GM23338 (cell line): ENCODE data around the gene SMIM26.

Experiments
- CREB1 ChIP-seq: fragments of 250-450 bp; sonication (Bioruptor Pico); IDR thresholded peaks from 2 replicates; pipeline ENCODE4 v1.5.0; 2020; ENCODE audit warnings: low read depth, mild to moderate bottlenecking, moderate library complexity
- EZH2 ChIP-seq: fragments of 200-600 bp; sonication (generic); IDR thresholded peaks from one replicate; pipeline ENCODE4 v1.8.0; 2017; ENCODE audit warnings: antibody characterized with exemption, mild to moderate bottlenecking, low read depth; ENCODE audit not compliant: unreplicated experiment
- EZH2phosphoT487 ChIP-seq: fragments of 200-600 bp; sonication (generic); IDR thresholded peaks from one replicate; pipeline ENCODE4 v1.8.1; 2018; ENCODE audit warnings: antibody characterized with exemption; ENCODE audit not compliant: unreplicated experiment
- JUNB ChIP-seq: IDR thresholded peaks from one replicate; pipeline ENCODE4 v1.6.1; 2016; ENCODE audit warnings: antibody characterized with exemption; ENCODE audit not compliant: unreplicated experiment
- POLR2AphosphoS5 ChIP-seq: IDR thresholded peaks from 2 replicates; pipeline ENCODE4 v1.6.1; 2016; ENCODE audit warnings: antibody characterized with exemption, low read depth
- STAT1 ChIP-seq: IDR thresholded peaks from one replicate; pipeline ENCODE4 v1.6.1; 2016; ENCODE audit warnings: antibody characterized with exemption; ENCODE audit not compliant: unreplicated experiment
- ZNF331 ChIP-seq: fragments of 250-450 bp; sonication (Bioruptor Pico); IDR thresholded peaks from 2 replicates; pipeline ENCODE4 v1.5.0; 2020; ENCODE audit warnings: low read depth, mild to moderate bottlenecking, moderate library complexity
- TF ChIP-seq, protein P1 (sequence below), 2 experiments: fragments of 200-600 bp in 1 of 2; sonication (generic) in 1 of 2; conservative IDR thresholded peaks; 2 replicates each; pipeline versions ENCODE4 v1.5.1 to v1.6.1; 2016 to 2017; ENCODE audit warnings: antibody characterized with exemption in 2 of 2, low read depth in 2 of 2, mild to moderate bottlenecking in 2 of 2, moderate library complexity in 1 of 2
- TF ChIP-seq, protein P2 (sequence below): IDR thresholded peaks from one replicate; pipeline ENCODE4 v1.6.1; 2018; ENCODE audit warnings: antibody characterized with exemption; ENCODE audit not compliant: unreplicated experiment

DNA sequence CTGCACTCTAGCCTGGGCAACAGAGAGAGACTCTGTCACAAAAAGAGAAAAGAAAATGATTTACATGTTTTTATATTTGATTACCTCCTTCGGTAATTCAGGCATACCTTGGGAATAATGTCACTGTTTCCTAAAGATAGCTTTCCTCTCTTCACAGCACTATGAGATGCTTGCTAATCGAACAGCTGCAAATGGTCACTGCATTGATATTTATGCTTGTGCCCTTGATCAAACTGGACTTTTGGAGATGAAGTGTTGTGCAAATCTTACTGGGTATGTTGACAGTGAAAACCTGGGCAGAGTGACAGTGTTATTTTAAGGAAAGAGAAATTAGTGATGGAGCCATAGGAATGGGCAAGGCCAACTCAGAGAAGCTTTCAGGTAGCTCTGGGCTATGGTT lies 39.9 kb upstream of the SMIM26 start:
- TF ChIP-seq, protein P1, sequence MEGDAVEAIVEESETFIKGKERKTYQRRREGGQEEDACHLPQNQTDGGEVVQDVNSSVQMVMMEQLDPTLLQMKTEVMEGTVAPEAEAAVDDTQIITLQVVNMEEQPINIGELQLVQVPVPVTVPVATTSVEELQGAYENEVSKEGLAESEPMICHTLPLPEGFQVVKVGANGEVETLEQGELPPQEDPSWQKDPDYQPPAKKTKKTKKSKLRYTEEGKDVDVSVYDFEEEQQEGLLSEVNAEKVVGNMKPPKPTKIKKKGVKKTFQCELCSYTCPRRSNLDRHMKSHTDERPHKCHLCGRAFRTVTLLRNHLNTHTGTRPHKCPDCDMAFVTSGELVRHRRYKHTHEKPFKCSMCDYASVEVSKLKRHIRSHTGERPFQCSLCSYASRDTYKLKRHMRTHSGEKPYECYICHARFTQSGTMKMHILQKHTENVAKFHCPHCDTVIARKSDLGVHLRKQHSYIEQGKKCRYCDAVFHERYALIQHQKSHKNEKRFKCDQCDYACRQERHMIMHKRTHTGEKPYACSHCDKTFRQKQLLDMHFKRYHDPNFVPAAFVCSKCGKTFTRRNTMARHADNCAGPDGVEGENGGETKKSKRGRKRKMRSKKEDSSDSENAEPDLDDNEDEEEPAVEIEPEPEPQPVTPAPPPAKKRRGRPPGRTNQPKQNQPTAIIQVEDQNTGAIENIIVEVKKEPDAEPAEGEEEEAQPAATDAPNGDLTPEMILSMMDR (conservative IDR thresholded peaks at IDR 0.05; ENCODE audit: low read depth in 2 of 2) = no peak
- no peak for TF ChIP-seq POLR2AphosphoS5
- TF ChIP-seq EZH2 = no peak
- no peak for TF ChIP-seq ZNF331
- TF ChIP-seq EZH2phosphoT487 = no peak
- TF ChIP-seq, protein P2, sequence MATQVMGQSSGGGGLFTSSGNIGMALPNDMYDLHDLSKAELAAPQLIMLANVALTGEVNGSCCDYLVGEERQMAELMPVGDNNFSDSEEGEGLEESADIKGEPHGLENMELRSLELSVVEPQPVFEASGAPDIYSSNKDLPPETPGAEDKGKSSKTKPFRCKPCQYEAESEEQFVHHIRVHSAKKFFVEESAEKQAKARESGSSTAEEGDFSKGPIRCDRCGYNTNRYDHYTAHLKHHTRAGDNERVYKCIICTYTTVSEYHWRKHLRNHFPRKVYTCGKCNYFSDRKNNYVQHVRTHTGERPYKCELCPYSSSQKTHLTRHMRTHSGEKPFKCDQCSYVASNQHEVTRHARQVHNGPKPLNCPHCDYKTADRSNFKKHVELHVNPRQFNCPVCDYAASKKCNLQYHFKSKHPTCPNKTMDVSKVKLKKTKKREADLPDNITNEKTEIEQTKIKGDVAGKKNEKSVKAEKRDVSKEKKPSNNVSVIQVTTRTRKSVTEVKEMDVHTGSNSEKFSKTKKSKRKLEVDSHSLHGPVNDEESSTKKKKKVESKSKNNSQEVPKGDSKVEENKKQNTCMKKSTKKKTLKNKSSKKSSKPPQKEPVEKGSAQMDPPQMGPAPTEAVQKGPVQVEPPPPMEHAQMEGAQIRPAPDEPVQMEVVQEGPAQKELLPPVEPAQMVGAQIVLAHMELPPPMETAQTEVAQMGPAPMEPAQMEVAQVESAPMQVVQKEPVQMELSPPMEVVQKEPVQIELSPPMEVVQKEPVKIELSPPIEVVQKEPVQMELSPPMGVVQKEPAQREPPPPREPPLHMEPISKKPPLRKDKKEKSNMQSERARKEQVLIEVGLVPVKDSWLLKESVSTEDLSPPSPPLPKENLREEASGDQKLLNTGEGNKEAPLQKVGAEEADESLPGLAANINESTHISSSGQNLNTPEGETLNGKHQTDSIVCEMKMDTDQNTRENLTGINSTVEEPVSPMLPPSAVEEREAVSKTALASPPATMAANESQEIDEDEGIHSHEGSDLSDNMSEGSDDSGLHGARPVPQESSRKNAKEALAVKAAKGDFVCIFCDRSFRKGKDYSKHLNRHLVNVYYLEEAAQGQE = no peak
- no peak for TF ChIP-seq CREB1 (CRISPR knock-in tag)
- TF ChIP-seq JUNB = no peak
- no peak for TF ChIP-seq STAT1
